Measurements from ENCODE around the gene MBD3L2B. TPM values are rescaled to one million over a fixed set of nuclear protein-coding genes. Genes with fewer than 3 reads are reported as not detected.

Gene MBD3L2B
- total and polyA plus RNA-seq, 9 of the 15 experiments (the other 6 are each of a cell fraction or from before 2014, with no cell fraction given), result not detected

DNA sequence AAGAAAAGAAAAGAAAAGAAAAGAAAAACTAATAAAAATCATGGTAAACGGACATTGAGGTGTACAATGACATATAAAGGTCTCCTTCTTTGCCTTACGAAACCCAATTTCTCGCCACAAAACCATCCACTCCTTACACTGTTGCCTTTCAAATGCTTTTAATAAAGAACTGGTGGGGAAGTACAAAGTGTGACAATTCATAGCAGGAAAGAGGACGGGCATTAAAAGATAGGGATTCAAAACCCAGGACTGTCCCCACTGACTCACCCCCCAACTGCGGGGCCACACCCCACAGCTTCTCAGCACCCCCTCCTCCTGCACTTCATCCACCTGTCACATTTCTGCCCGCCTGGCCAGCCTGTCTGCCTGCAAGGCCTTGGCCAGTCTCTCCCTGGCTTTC, 2.4 kb downstream of the MBD3L2B start:
- no peaks in the 10 kb centered on the region for H3K9me3 ChIP-seq (replicated peaks; ENCODE audit: control insufficient read depth, insufficient read depth, low read depth, low read length)
- no peak overlapping the region for H3K4me2 ChIP-seq (ENCODE audit: insufficient read depth, low read length)
- CTCF ChIA-PET (ENCODE audit: low intra/inter-chr PET ratio), result no interaction called here
- in situ Hi-C loops (cut with MboI) (no loop called here), intact Hi-C loops (cut with micrococcal nuclease) (no loop called here)
- no peaks in the 10 kb centered on the region for H3K9me1 ChIP-seq (ENCODE audit: control insufficient read depth, insufficient read depth, low read length)
- POLR2A ChIA-PET, result no interaction called here
- DNase-seq (ENCODE audit: extremely low read depth in 1 of 4, low spot score in 3 of 4), result no peak
- no peak for FAIRE-seq
- no peak overlapping the region for H3K27ac ChIP-seq (ENCODE audit: extremely low read depth, low read depth, low read length)
- no peaks in the 10 kb centered on the region for H4K20me1 ChIP-seq (replicated peaks; ENCODE audit: control insufficient read depth, insufficient read depth, low read length)
- WGBS (ENCODE audit: insufficient coverage, low coverage, missing lambda C conversion rate), result 3% methylated on average over 6 of the region's 6 CpGs
- ATAC-seq, result no peak
- H3K36me3 ChIP-seq (ENCODE audit: control insufficient read depth, insufficient read depth, low read length), result no peaks in the 10 kb centered on the region
- H2AFZ ChIP-seq (ENCODE audit: low read depth, low read length), result no peak overlapping the region
- TF ChIP-seq, protein P1, sequence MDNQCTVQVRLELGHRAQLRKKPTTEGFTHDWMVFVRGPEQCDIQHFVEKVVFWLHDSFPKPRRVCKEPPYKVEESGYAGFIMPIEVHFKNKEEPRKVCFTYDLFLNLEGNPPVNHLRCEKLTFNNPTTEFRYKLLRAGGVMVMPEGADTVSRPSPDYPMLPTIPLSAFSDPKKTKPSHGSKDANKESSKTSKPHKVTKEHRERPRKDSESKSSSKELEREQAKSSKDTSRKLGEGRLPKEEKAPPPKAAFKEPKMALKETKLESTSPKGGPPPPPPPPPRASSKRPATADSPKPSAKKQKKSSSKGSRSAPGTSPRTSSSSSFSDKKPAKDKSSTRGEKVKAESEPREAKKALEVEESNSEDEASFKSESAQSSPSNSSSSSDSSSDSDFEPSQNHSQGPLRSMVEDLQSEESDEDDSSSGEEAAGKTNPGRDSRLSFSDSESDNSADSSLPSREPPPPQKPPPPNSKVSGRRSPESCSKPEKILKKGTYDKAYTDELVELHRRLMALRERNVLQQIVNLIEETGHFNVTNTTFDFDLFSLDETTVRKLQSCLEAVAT (IDR thresholded peaks at IDR 0.05), result no peak
- TF ChIP-seq BHLHE40 (IDR thresholded peaks at IDR 0.05; ENCODE audit: low read length), result no peak
- TF ChIP-seq, protein P2, sequence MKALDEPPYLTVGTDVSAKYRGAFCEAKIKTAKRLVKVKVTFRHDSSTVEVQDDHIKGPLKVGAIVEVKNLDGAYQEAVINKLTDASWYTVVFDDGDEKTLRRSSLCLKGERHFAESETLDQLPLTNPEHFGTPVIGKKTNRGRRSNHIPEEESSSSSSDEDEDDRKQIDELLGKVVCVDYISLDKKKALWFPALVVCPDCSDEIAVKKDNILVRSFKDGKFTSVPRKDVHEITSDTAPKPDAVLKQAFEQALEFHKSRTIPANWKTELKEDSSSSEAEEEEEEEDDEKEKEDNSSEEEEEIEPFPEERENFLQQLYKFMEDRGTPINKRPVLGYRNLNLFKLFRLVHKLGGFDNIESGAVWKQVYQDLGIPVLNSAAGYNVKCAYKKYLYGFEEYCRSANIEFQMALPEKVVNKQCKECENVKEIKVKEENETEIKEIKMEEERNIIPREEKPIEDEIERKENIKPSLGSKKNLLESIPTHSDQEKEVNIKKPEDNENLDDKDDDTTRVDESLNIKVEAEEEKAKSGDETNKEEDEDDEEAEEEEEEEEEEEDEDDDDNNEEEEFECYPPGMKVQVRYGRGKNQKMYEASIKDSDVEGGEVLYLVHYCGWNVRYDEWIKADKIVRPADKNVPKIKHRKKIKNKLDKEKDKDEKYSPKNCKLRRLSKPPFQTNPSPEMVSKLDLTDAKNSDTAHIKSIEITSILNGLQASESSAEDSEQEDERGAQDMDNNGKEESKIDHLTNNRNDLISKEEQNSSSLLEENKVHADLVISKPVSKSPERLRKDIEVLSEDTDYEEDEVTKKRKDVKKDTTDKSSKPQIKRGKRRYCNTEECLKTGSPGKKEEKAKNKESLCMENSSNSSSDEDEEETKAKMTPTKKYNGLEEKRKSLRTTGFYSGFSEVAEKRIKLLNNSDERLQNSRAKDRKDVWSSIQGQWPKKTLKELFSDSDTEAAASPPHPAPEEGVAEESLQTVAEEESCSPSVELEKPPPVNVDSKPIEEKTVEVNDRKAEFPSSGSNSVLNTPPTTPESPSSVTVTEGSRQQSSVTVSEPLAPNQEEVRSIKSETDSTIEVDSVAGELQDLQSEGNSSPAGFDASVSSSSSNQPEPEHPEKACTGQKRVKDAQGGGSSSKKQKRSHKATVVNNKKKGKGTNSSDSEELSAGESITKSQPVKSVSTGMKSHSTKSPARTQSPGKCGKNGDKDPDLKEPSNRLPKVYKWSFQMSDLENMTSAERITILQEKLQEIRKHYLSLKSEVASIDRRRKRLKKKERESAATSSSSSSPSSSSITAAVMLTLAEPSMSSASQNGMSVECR (CRISPR knock-in tag; IDR thresholded peaks at IDR 0.05), result no peak
- TF ChIP-seq SRSF9 (IDR thresholded peaks at IDR 0.05; ENCODE audit: borderline replicate concordance, low read depth, low read length), result no peak
- no peak for TF ChIP-seq GABPA (tag; conservative IDR thresholded peaks at IDR 0.05; ENCODE audit: low read depth)
- no peak for TF ChIP-seq ETS2 (tag; IDR thresholded peaks at IDR 0.05; ENCODE audit: borderline replicate concordance, poor library complexity, severe bottlenecking)
- no peak for TF ChIP-seq TCF3 (CRISPR knock-in tag; IDR thresholded peaks at IDR 0.05)
- H3K27me3 ChIP-seq (ENCODE audit: control insufficient read depth in 2 of 2, insufficient read depth in 2 of 2, low read length in 2 of 2), result peaks cover 0 to 7% of the 10 kb centered on the region in 2 experiments; a peak in 2 of 5 replicates
- no peaks in the 10 kb centered on the region for H3K79me2 ChIP-seq (ENCODE audit: control insufficient read depth, insufficient read depth, low read length)
- H3K4me1 ChIP-seq (replicated peaks in 1 of 2; ENCODE audit: control insufficient read depth in 2 of 2, insufficient read depth in 2 of 2, low read length in 2 of 2), result no peaks in the 10 kb centered on the region
- H3K9ac ChIP-seq (ENCODE audit: insufficient read depth in 1 of 2, low read depth in 2 of 2, low read length in 2 of 2), result no peak overlapping the region
- no TSS peak for BruUV-seq (replicated peaks)
- H3K4me3 ChIP-seq, result no peak overlapping the region
